MCF 10A (cell line): ENCODE measurements around the gene CFAP58. TPM values are rescaled to one million over a fixed set of nuclear protein-coding genes. Genes with fewer than 3 reads are reported as not detected.

Experiments used
- Bru-seq: library from RNA; stranded (reverse); fragments of 400-500 nt; gene quantifications from one replicate; lab custom pipeline; 2021; lab: Mats Ljungman, UMichigan
- BruChase-seq, 2 experiments: library from RNA; stranded (reverse); fragments of 400-500 nt; gene quantifications; one replicate each; lab custom pipeline; 2021; lab: Mats Ljungman, UMichigan
- BruUV-seq: library from RNA; stranded (reverse); fragments of 400-500 nt; replicated peaks from 2 replicates; lab custom pipeline; 2021; lab: Mats Ljungman, UMichigan
- CTCF ChIA-PET: fragments of 300-600 bp; sonication (Branson Sonifier 250); formaldehyde crosslinking; extraction: SDS; loops from one replicate; lab custom pipeline; 2021; ENCODE audit warnings: antibody characterized with exemption, inconsistent platforms; lab: Yijun Ruan, JAX
- POLR2A ChIA-PET: fragments of 300-600, 350-650 bp; sonication (Branson Sonifier 250); formaldehyde crosslinking; extraction: SDS; loops from one replicate; lab custom pipeline; 2020; ENCODE audit warnings: antibody characterized with exemption, inconsistent platforms; lab: Yijun Ruan, JAX
- DNase-seq: peaks from one replicate; pipeline ENCODE4 v3.0.0-alpha.2; 2018; ENCODE audit not compliant: unreplicated experiment
- H3K27ac Mint-ChIP-seq: one replicate; pipeline ENCODE4 v1.8.0; 2022; ENCODE audit warnings: mild to moderate bottlenecking, low read depth, mixed read lengths; ENCODE audit not compliant: unreplicated experiment
- H3K27me3 Mint-ChIP-seq: one replicate; pipeline ENCODE4 v1.8.0; 2022; ENCODE audit warnings: mixed read lengths; ENCODE audit not compliant: insufficient read depth, unreplicated experiment
- H3K36me3 Mint-ChIP-seq: one replicate; pipeline ENCODE4 v1.8.0; 2022; ENCODE audit warnings: mild to moderate bottlenecking, moderate library complexity, mixed read lengths; ENCODE audit not compliant: insufficient read depth, unreplicated experiment
- H3K4me1 Mint-ChIP-seq: one replicate; pipeline ENCODE4 v1.8.0; 2022; ENCODE audit warnings: mixed read lengths; ENCODE audit not compliant: insufficient read depth, unreplicated experiment
- H3K4me3 Mint-ChIP-seq: one replicate; pipeline ENCODE4 v1.8.0; 2022; ENCODE audit warnings: mild to moderate bottlenecking, moderate library complexity, mixed read lengths; ENCODE audit not compliant: unreplicated experiment
- H3K9me3 Mint-ChIP-seq: one replicate; pipeline ENCODE4 v1.8.0; 2022; ENCODE audit warnings: mixed read lengths; ENCODE audit not compliant: unreplicated experiment
- CTCF ChIP-seq: fragments of 200-600 bp; IDR thresholded peaks from one replicate; pipeline ENCODE4 v1.8.0; 2022; ENCODE audit warnings: antibody characterized with exemption, mild to moderate bottlenecking; ENCODE audit not compliant: unreplicated experiment
- intact Hi-C: fragments of 100-400 bp; cut with micrococcal nuclease; formaldehyde crosslinking; loops from 2 replicates; pipeline ENCODE4 v1.14.1; 2022
- long read RNA-seq: library from polyadenylated mRNA; stranded (forward); transcript quantifications from one replicate; pipeline ENCODE4 v2.0.0, GENCODE V29; 2022
- total RNA-seq: library from RNA; stranded (reverse); gene quantifications from 2 replicates; pipeline ENCODE4 v1.2.3, GENCODE V29; 2022

Gene CFAP58, protein sequence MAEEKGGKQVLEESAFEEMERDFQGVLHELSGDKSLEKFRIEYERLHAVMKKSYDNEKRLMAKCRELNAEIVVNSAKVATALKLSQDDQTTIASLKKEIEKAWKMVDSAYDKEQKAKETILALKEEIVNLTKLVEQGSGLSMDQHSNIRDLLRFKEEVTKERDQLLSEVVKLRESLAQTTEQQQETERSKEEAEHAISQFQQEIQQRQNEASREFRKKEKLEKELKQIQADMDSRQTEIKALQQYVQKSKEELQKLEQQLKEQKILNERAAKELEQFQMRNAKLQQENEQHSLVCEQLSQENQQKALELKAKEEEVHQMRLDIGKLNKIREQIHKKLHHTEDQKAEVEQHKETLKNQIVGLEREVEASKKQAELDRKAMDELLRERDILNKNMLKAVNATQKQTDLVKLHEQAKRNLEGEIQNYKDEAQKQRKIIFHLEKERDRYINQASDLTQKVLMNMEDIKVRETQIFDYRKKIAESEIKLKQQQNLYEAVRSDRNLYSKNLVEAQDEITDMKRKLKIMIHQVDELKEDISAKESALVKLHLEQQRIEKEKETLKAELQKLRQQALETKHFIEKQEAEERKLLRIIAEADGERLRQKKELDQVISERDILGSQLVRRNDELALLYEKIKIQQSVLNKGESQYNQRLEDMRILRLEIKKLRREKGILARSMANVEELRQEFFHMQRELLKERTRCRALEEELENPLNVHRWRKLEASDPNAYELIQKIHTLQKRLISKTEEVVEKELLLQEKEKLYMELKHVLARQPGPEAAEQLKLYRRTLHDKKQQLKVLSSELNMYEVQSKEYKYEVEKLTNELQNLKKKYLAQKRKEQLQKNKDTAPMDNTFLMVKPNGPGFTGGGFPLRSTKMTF
- 0.89 and 1.1 TPM in 2 replicates for total RNA-seq
- Bru-seq, nascent RNA: percentile 30 among the genes with signal in this experiment
- percentile 31 among the genes with signal in this experiment for BruChase-seq, experiment 1, labeled RNA remaining after a 6-hour chase
- percentile 29 among the genes with signal in this experiment for BruChase-seq, experiment 2, labeled RNA remaining after a 2-hour chase
- long read RNA-seq, partial matches to known transcripts: 2 of 14 reads
- long read RNA-seq, other reads (novel, unspliced or antisense): 12 of 14 reads

GRCh38 chr10:104353325-104354048, at the start of gene CFAP58:
Gene CFAP58, plus strand, starts transcription at chr10:104353833. Its CDS starts 65 bp downstream, at chr10:104353898.
- peak; percentile 95 for DNase-seq
- Mint-ChIP-seq H3K27ac (no peak within 1 kb of the TSS), H3K4me1 (peaks cover 13% of the 10 kb centered on the region), H3K4me3 (no peak within 1 kb of the TSS), H3K27me3 (no peaks in the 10 kb centered on the region), H3K36me3 (no peaks in the 10 kb centered on the region), H3K9me3 (no peaks in the 10 kb centered on the region)
- BruUV-seq: no TSS peak
- POLR2A ChIA-PET: interaction anchor here (0.5 to 1.4 kb wide), 12 partner anchors 11 to 996 kb away, joined by 3 to 6 read pairs (median 3); partner anchors contain the start of genes GSTO1, GSTO2 and ITPRIP
- CTCF ChIA-PET: interaction anchor here (0.7 to 12.3 kb wide), 25 partner anchors 11 to 713 kb away, joined by 3 to 406 read pairs (median 4); no protein-coding TSS in a partner anchor
- peak; percentile 41 for TF ChIP-seq CTCF
- intact Hi-C loops: loop anchor here (5.0 kb wide), 3 partner anchors 231 to 306 kb away; partner anchors contain the start of gene SFR1

DNA sequence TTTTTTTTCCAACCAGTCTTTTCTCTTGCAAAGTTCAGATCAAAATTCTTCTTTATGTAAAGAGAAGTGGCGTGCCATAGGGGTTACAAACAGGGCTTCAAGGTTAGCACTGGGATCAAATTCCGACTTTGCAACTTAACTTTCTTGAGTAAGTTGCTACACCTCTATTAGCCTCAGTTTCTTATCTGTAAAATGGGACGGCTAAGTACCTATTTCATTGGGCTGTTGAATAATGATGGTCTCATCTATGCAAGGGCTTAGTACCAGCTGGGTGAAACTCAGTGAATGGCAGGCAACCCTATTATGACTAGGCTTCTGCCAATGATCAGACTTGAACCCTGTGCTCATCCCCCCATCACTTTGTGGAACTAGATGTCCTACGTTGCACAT, 49.3 kb upstream of the CFAP58 start:
- H3K4me3 Mint-ChIP-seq: no peak overlapping the region
- peaks cover 6% of the 10 kb centered on the region for H3K9me3 Mint-ChIP-seq
- ChIA-PET CTCF (interaction anchor here (0.7 to 7.7 kb wide), 8 partner anchors 11 to 1601 kb away, joined by 3 to 165 read pairs (median 32); partner anchors contain the start of gene CFAP58), POLR2A (interaction anchor here (1.0 to 7.8 kb wide), 7 partner anchors 9 to 61 kb away, joined by 3 to 67 read pairs (median 12); partner anchors contain the start of genes GSTO2 and ITPRIP)
- no peaks in the 10 kb centered on the region for H3K27me3 Mint-ChIP-seq
- H3K36me3 Mint-ChIP-seq: peaks cover 47% of the 10 kb centered on the region
- peaks cover 41% of the 10 kb centered on the region for H3K4me1 Mint-ChIP-seq
- no peak overlapping the region for H3K27ac Mint-ChIP-seq
- no TSS peak for BruUV-seq
- DNase-seq: no peak
- intact Hi-C loops: no loop called here
- no peak for TF ChIP-seq CTCF

DNA sequence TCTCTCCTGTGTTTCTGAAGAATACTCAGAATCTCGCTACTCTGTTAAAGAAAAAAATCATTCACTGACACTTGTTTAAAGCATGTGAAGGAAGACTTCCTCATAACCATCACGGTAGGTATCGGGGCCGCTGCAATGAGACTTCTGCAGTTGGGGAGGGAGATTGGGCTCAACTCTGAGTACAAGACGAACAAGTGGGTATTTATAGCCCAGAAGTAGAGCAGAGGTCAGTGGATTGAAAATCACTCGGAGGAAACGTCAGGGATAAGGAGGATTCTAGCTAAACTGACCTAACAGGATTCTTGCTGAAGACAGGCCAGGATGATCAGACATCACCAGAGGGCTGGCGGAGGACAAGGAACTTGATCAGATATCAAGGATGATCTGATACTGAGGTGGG, 48.7 kb upstream of the CFAP58 start:
- no peak for DNase-seq
- no TSS peak for BruUV-seq
- ChIA-PET CTCF (interaction anchor here (0.6 to 7.7 kb wide), 13 partner anchors 12 to 615 kb away, joined by 4 to 165 read pairs (median 16); partner anchors contain the start of genes CFAP58 and ITPRIP), POLR2A (interaction anchor here (1.0 to 8.8 kb wide), 11 partner anchors 10 to 60 kb away, joined by 3 to 95 read pairs (median 7); partner anchors contain the start of genes CFAP58 and ITPRIP)
- intact Hi-C loops: loop anchor here (1.0 kb wide), 1 partner anchor 45 kb away; no protein-coding TSS in a partner anchor
- TF ChIP-seq CTCF: no peak
- no peaks in the 10 kb centered on the region for H3K27me3 Mint-ChIP-seq
- H3K36me3 Mint-ChIP-seq: peaks cover 42% of the 10 kb centered on the region
- no peak overlapping the region for H3K4me3 Mint-ChIP-seq
- peaks cover 42% of the 10 kb centered on the region for H3K4me1 Mint-ChIP-seq
- peak overlapping the region; percentile 31 for H3K27ac Mint-ChIP-seq
- H3K9me3 Mint-ChIP-seq: peaks cover 6% of the 10 kb centered on the region
